ENCODE results near the gene LRFN4. TPM values are rescaled to one million over a fixed set of nuclear protein-coding genes. Genes with fewer than 3 reads are reported as not detected.

Gene LRFN4
- total and polyA plus RNA-seq, 2 of the 8 experiments (the other 6 are each of a cell fraction or from before 2014, with no cell fraction given): 49.8 to 64.3 TPM

GRCh38 chr11:66852466-66853241 is 4.2 kb upstream of the LRFN4 start:
- POLR2A ChIA-PET (ENCODE audit: partially characterized antibody): interaction anchor here (1.2 to 5.4 kb wide), 5 partner anchors 9 to 170 kb away, joined by 3 to 53 read pairs (median 7); partner anchors contain the start of genes RCE1 and SYT12
- TF ChIP-seq CEBPB (IDR thresholded peaks at IDR 0.05; ENCODE audit: low read depth, low read length): no peak
- no peak for TF ChIP-seq CBX5 (IDR thresholded peaks at IDR 0.05; ENCODE audit: low read depth, low read length)
- TF ChIP-seq SRF (IDR thresholded peaks at IDR 0.05; ENCODE audit: low read depth, low read length): no peak
- no peak for TF ChIP-seq SIX5 (IDR thresholded peaks at IDR 0.05; ENCODE audit: low read depth, low read length)
- no peak for TF ChIP-seq KDM1A (IDR thresholded peaks at IDR 0.05; ENCODE audit: borderline replicate concordance, low read length)
- TF ChIP-seq TAF1 (IDR thresholded peaks at IDR 0.05; ENCODE audit: low read depth, low read length): no peak
- no peak for TF ChIP-seq RAD21 (IDR thresholded peaks at IDR 0.05 in 1 of 2, conservative IDR thresholded peaks at IDR 0.05 in 1 of 2; ENCODE audit: low read depth in 2 of 2, low read length in 2 of 2)
- TF ChIP-seq CHD2 (IDR thresholded peaks at IDR 0.05; ENCODE audit: low read length): no peak
- TF ChIP-seq EZH2 (IDR thresholded peaks at IDR 0.05; ENCODE audit: low read depth, low read length, severe bottlenecking): no peak
- no peak for TF ChIP-seq RNF2 (IDR thresholded peaks at IDR 0.05; ENCODE audit: borderline replicate concordance, low read depth, low read length, missing control alignments, poor library complexity, severe bottlenecking)
- no peak for TF ChIP-seq E2F6 (IDR thresholded peaks at IDR 0.05)

More at GRCh38 chr11:66852466-66853241, 4.2 kb upstream of the LRFN4 start:
- 88% methylated on average over 21 of the region's 26 CpGs; no CpG with 5 or more reads in 1 of the 2 experiments for WGBS, 2 experiments (ENCODE audit: extremely low coverage in 1 of 2, insufficient coverage in 1 of 2, insufficient read length in 1 of 2, insufficient replicate concordance in 2 of 2, low coverage in 1 of 2, low lambda C conversion rate in 2 of 2, missing lambda C conversion rate in 1 of 2)
- H3K23me2 ChIP-seq (ENCODE audit: low read depth, low read length): peaks cover 8% of the 10 kb centered on the region
- H3K23ac ChIP-seq (ENCODE audit: insufficient read length): no peak overlapping the region
- no peak overlapping the region for H3K4me3 ChIP-seq (ENCODE audit: extremely low read depth in 1 of 4, insufficient read depth in 2 of 4, low read depth in 3 of 4, low read length in 4 of 4)
- DNase-seq (ENCODE audit: low read depth in 1 of 2, low spot score in 2 of 2) (no peak), FAIRE-seq (no peak)
- no peak overlapping the region for H2AK5ac ChIP-seq (ENCODE audit: low read depth, low read length)
- CTCF ChIA-PET (ENCODE audit: partially characterized antibody): interaction anchor here (0.6 to 6.3 kb wide), 37 partner anchors 9 to 1335 kb away, joined by 3 to 72 read pairs (median 4); partner anchors contain the start of genes C11orf86, PELI3 and RCE1
- no peaks in the 10 kb centered on the region for H3K79me1 ChIP-seq (ENCODE audit: low read depth, low read length)
- no peak overlapping the region for H2BK20ac ChIP-seq (ENCODE audit: low read length)
- H3K4me1 ChIP-seq (replicated peaks in 1 of 4; ENCODE audit: control insufficient read depth in 3 of 4, insufficient read depth in 4 of 4, low read length in 3 of 4): peaks cover 5 to 16% (median 7%) of the 10 kb centered on the region in 4 experiments
- H3K4ac ChIP-seq (replicated peaks; ENCODE audit: insufficient read length, low read depth, low read length): no peak overlapping the region
- H3K56ac ChIP-seq (replicated peaks; ENCODE audit: insufficient read length, low read depth, low read length): no peak overlapping the region
- no peak overlapping the region for H3K27ac ChIP-seq (ENCODE audit: low read depth, low read length)
- H3K9ac ChIP-seq (replicated peaks in 1 of 4; ENCODE audit: extremely low read depth in 1 of 4, low read depth in 3 of 4, low read length in 3 of 4): no peak overlapping the region
- no peaks in the 10 kb centered on the region for H4K20me1 ChIP-seq (replicated peaks in 1 of 2; ENCODE audit: control insufficient read depth in 1 of 2, insufficient read depth in 2 of 2, low read length in 2 of 2)
- H3K36me3 ChIP-seq (ENCODE audit: control insufficient read depth in 2 of 4, insufficient read depth in 4 of 4, low read length in 3 of 4): peaks cover 0 to 3% (median 1%) of the 10 kb centered on the region in 4 experiments; a peak in 1 of 8 replicates
- no peak overlapping the region for H3K14ac ChIP-seq (ENCODE audit: insufficient read length)
- H3K4me2 ChIP-seq (ENCODE audit: insufficient read depth in 1 of 2, low read depth in 2 of 2, low read length in 2 of 2): no peak overlapping the region
- no peak overlapping the region for H2BK15ac ChIP-seq (ENCODE audit: low read length)
- H3K79me2 ChIP-seq (ENCODE audit: control insufficient read depth in 1 of 2, insufficient read depth in 2 of 2, low read length in 2 of 2): no peaks in the 10 kb centered on the region
- no peak overlapping the region; the same call in 1 of the 2 replicates for H4K8ac ChIP-seq (ENCODE audit: extremely low read depth, insufficient read depth, low read length)
- peak overlapping the region; percentile 17; the same call in 1 of the 2 replicates for H2BK12ac ChIP-seq (ENCODE audit: low read depth, low read length)
- no peak overlapping the region for H3K18ac ChIP-seq (ENCODE audit: extremely low read depth, low read length)
- H2BK120ac ChIP-seq (replicated peaks; ENCODE audit: low read depth, low read length): no peak overlapping the region
- no peak overlapping the region for H2BK5ac ChIP-seq (ENCODE audit: low read depth, low read length)
- H4K5ac ChIP-seq (ENCODE audit: insufficient read length, low read depth, low read length): no peak overlapping the region
- H2AFZ ChIP-seq (ENCODE audit: low read length): no peak overlapping the region
- H4K91ac ChIP-seq (replicated peaks; ENCODE audit: insufficient read length, low read length): no peak overlapping the region
- H3K27me3 ChIP-seq (replicated peaks in 1 of 4; ENCODE audit: control insufficient read depth in 3 of 4, extremely low read depth in 1 of 4, insufficient read depth in 3 of 4, low read length in 3 of 4): no peaks in the 10 kb centered on the region
- H3K9me3 ChIP-seq (ENCODE audit: insufficient read depth in 2 of 2, low read depth in 1 of 2, low read length in 1 of 2): no peaks in the 10 kb centered on the region

Measured in H1 (cell line).